BLaER1 treated with 17β-estradiol and CSF1 and Interleukin-3, amounts not matched to agents 10 nM and 100 nM (cell line): ENCODE results near the gene BMERB1.

Source experiments
- H3K27ac ChIP-seq, 11 experiments: shearing (Covaris generic); formaldehyde crosslinking; 2 replicates each; pipeline ENCODE4 v1.8.1; 2022
- H3K27me3 ChIP-seq, 11 experiments: shearing (Covaris generic); formaldehyde crosslinking; 2 replicates each; pipeline ENCODE4 v1.8.1; 2022
- H3K36me3 ChIP-seq, 11 experiments: shearing (Covaris generic); formaldehyde crosslinking; 2 replicates each; pipeline ENCODE4 v1.8.1; 2022
- H3K4me1 ChIP-seq, 10 experiments: shearing (Covaris generic); formaldehyde crosslinking; 2 replicates each; pipeline ENCODE4 v1.8.1; 2022
- H3K4me2 ChIP-seq, 11 experiments: shearing (Covaris generic); formaldehyde crosslinking; 2 replicates each; pipeline ENCODE4 v1.8.1; 2022
- H3K4me3 ChIP-seq, 10 experiments: shearing (Covaris generic); formaldehyde crosslinking; 2 replicates each; pipeline ENCODE4 v1.8.1; 2022
- H3K9ac ChIP-seq, 11 experiments: shearing (Covaris generic); formaldehyde crosslinking; 2 replicates each; pipeline ENCODE4 v1.8.1; 2022
- H3K9me3 ChIP-seq, 11 experiments: shearing (Covaris generic); formaldehyde crosslinking; replicated peaks in 1 of 11; 2 replicates each; pipeline ENCODE4 v1.8.1; 2022
- H4K20me1 ChIP-seq, 11 experiments: shearing (Covaris generic); formaldehyde crosslinking; 2 replicates each; pipeline ENCODE4 v1.8.1; 2022
- Cebpa-rat ChIP-seq, 11 experiments: shearing (Covaris generic); IDR thresholded peaks; 2 replicates each; pipeline ENCODE4 v1.8.1; 2022

Gene BMERB1

DNA sequence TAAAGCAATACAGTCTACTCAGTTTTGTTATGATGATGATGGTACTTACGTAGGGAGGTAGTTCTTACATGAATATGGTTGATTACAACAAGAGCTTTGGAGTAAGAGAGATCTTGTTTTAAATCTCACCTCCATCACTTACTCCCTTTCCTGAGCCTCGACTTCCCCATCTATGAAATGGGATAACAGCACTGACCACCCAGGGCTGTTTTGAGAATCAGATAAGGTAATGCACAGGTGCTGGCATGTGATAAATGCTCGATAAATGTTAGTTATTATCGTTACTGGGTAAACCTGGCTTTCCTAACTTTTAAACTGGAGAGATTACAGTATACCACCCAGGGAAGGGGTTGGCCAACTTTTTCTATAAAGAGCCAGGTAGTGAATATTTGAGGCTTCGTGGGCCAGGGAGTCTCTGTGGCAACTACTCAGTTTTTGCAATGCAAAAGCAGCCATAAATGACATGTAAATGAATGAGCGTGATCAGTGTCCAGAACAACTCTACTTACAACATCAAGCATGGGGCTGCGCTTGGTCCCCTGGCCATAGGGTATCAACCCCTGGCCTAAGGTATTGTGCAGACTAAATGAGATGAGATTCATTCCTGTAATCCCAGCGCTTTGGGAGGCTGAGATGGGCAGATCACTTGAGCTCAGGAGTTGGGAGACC lies 73.7 kb downstream of the BMERB1 start:
- peak overlapping the region in 7 of 11 experiments; percentile 52 to 72 (median 67); a peak in 12 of 22 replicates for H3K9ac ChIP-seq
- H3K36me3 ChIP-seq = no peaks in the 10 kb centered on the region
- no peaks in the 10 kb centered on the region for H4K20me1 ChIP-seq
- peaks cover 55 to 78% (median 67%) of the 10 kb centered on the region in 10 experiments for H3K4me1 ChIP-seq
- H3K27me3 ChIP-seq = no peaks in the 10 kb centered on the region
- TF ChIP-seq Cebpa-rat (IDR thresholded peaks at IDR 0.05) = no peak
- peak overlapping the region in 9 of 11 experiments; percentile 14 to 81 (median 71); a peak in 15 of 22 replicates for H3K27ac ChIP-seq
- 0 out of 20 replicates have a peak overlapping the region, but pooled peaks of 1 of the 10 experiments have one; percentile 10 for H3K4me3 ChIP-seq
- H3K4me2 ChIP-seq = peak overlapping the region; percentile 60 to 92 (median 82)
- H3K9me3 ChIP-seq = no peaks in the 10 kb centered on the region

DNA sequence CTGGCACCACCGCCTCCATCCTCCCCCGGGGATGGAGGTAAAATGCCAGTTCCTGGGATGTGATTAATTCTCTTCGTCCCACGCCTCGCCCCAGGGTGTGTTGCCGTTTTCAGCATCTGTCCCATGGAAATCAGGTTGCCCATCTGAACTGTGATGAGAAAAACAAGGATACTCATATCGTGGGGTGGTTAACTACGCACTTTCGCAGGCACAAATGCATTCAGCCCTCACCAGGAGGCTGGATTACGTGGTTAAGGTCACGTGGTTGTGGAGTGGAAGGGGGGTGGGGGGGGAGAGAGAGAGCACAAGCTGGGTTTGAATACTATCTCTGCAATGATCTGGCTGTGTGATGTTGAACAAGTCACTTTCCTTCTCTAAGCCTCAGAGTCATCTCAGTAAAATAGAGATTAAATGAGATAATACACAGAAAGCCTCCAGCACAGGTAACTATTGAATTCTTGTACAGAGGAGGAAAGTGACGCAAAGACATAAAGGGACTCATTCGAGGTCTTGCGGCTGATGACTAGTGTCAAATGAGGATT lies 74.7 kb downstream of the BMERB1 start:
- H3K4me2 ChIP-seq = peak overlapping the region; percentile 60 to 92 (median 82)
- H3K4me3 ChIP-seq = no peak overlapping the region
- H3K27me3 ChIP-seq = no peaks in the 10 kb centered on the region
- H3K4me1 ChIP-seq = peaks cover 57 to 80% (median 67%) of the 10 kb centered on the region in 10 experiments
- no peak for TF ChIP-seq Cebpa-rat (IDR thresholded peaks at IDR 0.05)
- no peaks in the 10 kb centered on the region for H3K36me3 ChIP-seq
- H3K9ac ChIP-seq = peak overlapping the region in 8 of 11 experiments; percentile 16 to 57 (median 43); a peak in 8 of 22 replicates
- H3K27ac ChIP-seq = peak overlapping the region in 8 of 11 experiments; percentile 48 to 81 (median 72); a peak in 16 of 22 replicates
- no peaks in the 10 kb centered on the region for H3K9me3 ChIP-seq
- H4K20me1 ChIP-seq = no peaks in the 10 kb centered on the region

DNA sequence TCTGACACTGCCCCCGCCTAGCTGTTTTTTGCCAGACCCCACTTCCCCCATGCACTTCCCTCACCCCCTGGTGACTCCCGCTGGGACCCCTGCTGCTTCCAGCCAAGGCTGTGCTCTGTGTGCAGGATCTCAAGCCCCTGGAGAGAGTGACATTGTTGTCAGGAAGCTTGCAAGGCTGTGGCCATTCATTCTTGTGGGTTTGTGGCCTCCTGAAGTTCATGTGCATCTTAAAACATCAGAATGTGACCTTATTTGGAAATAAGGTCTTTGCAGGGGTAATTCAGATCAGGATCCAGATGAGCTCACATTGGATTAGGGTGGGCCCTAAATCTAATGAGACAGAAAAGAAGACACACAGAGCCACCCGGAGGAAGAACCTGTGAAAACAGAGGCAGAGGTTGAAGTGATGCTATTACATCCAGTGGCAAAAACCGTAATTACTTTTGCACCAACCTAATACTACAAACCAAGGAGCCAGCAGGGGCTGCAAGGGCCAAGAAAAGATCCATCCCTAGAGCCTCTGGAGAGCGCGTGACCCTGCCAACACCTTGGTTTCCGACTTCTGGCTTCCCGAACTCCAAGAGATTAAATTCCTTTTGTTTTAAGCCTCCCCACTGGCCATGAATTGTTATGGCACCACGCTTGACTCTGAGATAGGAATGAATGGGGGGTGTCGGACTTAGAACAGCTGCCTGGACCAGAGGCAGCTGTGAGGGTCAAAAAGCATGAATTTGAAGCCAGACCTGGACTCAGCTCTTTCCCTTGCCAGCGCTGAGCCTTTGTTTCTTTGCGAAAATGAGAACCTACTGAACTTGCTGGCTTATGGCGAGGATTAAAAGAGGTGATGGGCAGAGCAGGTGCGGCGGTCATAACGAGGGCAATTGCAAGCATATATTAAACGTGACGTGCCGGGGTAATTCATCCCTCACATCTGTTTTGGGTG lies 75.5 kb downstream of the BMERB1 start:
- Histone ChIP-seq H4K20me1 (no peaks in the 10 kb centered on the region), H3K9me3 (no peaks in the 10 kb centered on the region), H3K27me3 (no peaks in the 10 kb centered on the region), H3K4me1 (peaks cover 57 to 85% (median 67%) of the 10 kb centered on the region in 10 experiments), H3K4me2 (peak overlapping the region; percentile 60 to 89 (median 82)), H3K9ac (peak overlapping the region in 8 of 11 experiments; percentile 16 to 62 (median 40); a peak in 10 of 22 replicates), H3K4me3 (no peak overlapping the region), H3K27ac (peak overlapping the region in 8 of 11 experiments; percentile 31 to 81 (median 70); a peak in 17 of 22 replicates), H3K36me3 (no peaks in the 10 kb centered on the region)
- peak in 5 of 11 experiments; percentile 13 to 89 (median 50); a peak in 6 of 22 replicates for TF ChIP-seq Cebpa-rat (IDR thresholded peaks at IDR 0.05)

DNA sequence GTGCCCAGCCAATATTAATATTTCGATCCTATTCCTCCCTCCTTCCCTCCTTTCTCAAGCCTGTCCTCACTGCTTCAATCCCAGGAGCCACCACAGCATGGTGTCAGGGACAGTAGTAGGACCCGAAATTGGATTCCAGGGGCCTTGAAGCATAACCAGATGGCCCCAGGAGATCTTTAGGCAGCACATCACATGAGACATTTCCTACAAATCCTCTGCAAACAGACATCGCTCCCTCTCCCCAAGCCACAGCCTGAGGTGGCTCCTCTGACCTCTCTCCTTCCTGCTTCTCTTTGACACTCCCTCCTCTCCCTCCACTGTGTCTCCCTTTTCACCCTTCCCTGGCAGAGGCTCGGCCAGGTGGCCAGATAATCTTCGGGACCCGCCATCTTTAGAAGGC lies 76.6 kb downstream of the BMERB1 start:
- TF ChIP-seq Cebpa-rat (IDR thresholded peaks at IDR 0.05) = no peak
- H3K4me3 ChIP-seq = no peak overlapping the region
- H3K4me2 ChIP-seq = peak overlapping the region; percentile 60 to 89 (median 82)
- no peaks in the 10 kb centered on the region for H4K20me1 ChIP-seq
- no peaks in the 10 kb centered on the region for H3K27me3 ChIP-seq
- peak overlapping the region in 8 of 11 experiments; percentile 31 to 81 (median 70); a peak in 17 of 22 replicates for H3K27ac ChIP-seq
- H3K9me3 ChIP-seq = no peaks in the 10 kb centered on the region
- H3K9ac ChIP-seq = peak overlapping the region in 7 of 11 experiments; percentile 7 to 62 (median 41); a peak in 9 of 22 replicates
- peaks cover 59 to 93% (median 73%) of the 10 kb centered on the region in 10 experiments for H3K4me1 ChIP-seq
- H3K36me3 ChIP-seq = no peaks in the 10 kb centered on the region; a peak in 1 of 22 replicates

DNA sequence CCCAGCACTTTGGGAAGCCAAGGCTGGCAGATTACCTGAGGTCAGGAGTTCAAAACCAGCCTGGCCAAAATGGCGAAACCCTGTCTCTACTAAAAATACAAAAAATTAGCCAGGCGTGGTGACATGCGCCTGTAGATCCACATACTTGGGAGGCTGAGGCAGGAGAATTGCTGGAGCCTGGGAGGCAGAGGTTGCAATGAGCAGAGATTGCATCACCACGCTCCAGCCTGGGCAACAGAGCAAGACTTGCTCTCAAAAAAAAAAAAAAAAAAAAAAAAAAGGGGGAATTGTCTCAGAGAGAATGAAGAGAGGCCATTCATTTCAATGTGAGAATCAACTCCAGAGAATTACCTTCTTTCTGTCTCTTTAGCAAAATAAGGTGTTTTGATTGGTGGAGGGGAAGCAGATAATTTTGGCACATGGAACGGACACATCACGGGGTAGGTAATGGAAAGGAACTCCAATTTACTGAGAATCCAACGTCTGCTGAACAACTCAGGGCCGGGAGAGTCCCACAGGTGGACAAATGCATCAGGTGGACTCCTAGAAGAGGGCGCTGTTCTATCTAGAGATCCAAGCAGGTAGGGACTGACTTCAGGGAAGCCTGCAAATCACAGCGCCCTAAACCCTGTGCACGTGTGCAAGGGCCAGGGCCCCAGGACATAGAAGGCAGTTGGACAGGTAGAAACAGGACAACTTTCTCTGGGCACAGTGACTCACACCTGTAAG lies 77.5 kb downstream of the BMERB1 start:
- Histone ChIP-seq H3K9me3 (no peaks in the 10 kb centered on the region), H3K27me3 (no peaks in the 10 kb centered on the region), H3K36me3 (no peaks in the 10 kb centered on the region; a peak in 1 of 22 replicates), H3K9ac (0 out of 22 replicates have a peak overlapping the region, but pooled peaks of 1 of the 11 experiments have one; percentile 55), H3K27ac (peak overlapping the region in 7 of 11 experiments; percentile 31 to 81 (median 73); a peak in 12 of 22 replicates), H3K4me2 (peak overlapping the region in 9 of 11 experiments; percentile 67 to 89 (median 87); a peak in 18 of 22 replicates), H3K4me3 (no peak overlapping the region), H4K20me1 (no peaks in the 10 kb centered on the region), H3K4me1 (peaks cover 50 to 87% (median 63%) of the 10 kb centered on the region in 10 experiments)
- peak in 3 of 11 experiments; percentile 23 to 74 (median 25); a peak in 5 of 22 replicates for TF ChIP-seq Cebpa-rat (IDR thresholded peaks at IDR 0.05)

DNA sequence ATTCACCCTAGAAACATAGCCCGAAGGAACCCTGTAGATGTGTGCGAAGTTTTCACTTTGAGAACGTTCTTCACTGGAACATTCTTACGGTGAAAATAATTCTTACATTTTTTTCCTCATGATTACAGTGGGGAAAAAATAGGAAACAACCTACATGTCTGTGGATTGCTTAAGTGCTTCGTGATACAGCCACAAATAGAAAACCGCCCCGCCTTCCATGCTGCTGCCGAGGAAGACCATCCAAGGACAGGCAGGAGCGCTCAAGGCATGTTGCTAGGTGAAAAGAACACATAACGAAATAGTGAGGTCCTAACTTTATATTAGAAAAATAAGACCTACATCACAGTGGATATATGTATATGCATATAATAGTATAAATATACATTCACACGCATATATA lies 78.8 kb downstream of the BMERB1 start:
- Histone ChIP-seq H3K4me1 (peaks cover 38 to 85% (median 57%) of the 10 kb centered on the region in 10 experiments), H4K20me1 (no peaks in the 10 kb centered on the region), H3K4me3 (no peak overlapping the region), H3K27me3 (no peaks in the 10 kb centered on the region), H3K9ac (no peak overlapping the region), H3K9me3 (no peaks in the 10 kb centered on the region), H3K27ac (no peak overlapping the region), H3K4me2 (peak overlapping the region in 4 of 11 experiments; percentile 23 to 37 (median 33); a peak in 4 of 22 replicates), H3K36me3 (no peaks in the 10 kb centered on the region; a peak in 1 of 22 replicates)
- no peak for TF ChIP-seq Cebpa-rat (IDR thresholded peaks at IDR 0.05)

DNA sequence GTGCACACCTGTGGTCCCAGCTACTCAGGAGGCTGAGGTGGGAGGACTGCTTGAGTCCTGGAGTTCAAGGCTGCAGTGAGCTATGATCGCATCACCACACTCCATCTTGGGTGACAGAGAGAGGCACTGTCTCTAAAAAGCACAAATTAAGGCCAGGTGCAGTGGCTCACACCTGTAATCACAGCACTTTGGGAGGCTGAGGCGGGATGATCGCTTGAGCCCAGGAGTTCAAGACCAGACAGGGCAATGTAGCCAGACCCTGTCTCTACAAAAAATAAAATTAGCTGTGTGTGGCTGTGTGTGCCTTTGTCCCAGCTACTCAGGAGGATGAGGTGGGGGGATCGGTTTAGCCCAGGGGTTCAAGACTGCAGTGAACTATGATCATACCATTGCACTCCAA lies 81.6 kb downstream of the BMERB1 start:
- no peak overlapping the region for H3K9ac ChIP-seq
- peaks cover 33 to 85% (median 57%) of the 10 kb centered on the region in 10 experiments for H3K4me1 ChIP-seq
- H3K4me2 ChIP-seq = peak overlapping the region in 3 of 11 experiments; percentile 42 to 51 (median 51); a peak in 6 of 22 replicates
- no peak overlapping the region for H3K27ac ChIP-seq
- H3K36me3 ChIP-seq = no peaks in the 10 kb centered on the region; a peak in 1 of 22 replicates
- H3K27me3 ChIP-seq = no peaks in the 10 kb centered on the region
- no peaks in the 10 kb centered on the region for H4K20me1 ChIP-seq
- H3K9me3 ChIP-seq = no peaks in the 10 kb centered on the region
- no peak for TF ChIP-seq Cebpa-rat (IDR thresholded peaks at IDR 0.05)
- no peak overlapping the region for H3K4me3 ChIP-seq

DNA sequence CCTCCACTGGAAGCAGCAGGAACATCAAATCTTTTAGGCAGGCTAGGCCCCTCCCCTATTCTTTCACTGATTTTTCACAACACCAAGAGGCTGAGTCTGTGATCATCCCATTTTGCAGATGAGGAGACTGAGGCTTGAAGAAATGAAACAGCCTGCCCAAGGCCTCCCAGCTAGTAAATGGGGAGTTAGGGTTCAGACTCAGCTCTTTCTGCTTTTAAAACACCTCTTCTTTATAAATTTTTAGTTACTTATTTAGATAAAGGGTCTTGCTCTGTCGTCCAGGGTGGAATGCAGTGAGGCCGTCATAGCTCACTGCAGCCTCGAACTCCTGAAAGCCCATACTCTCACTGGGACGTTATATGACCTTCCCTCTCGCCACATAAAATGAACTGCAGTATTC lies 82.2 kb downstream of the BMERB1 start:
- H3K4me2 ChIP-seq = no peak overlapping the region
- H3K27me3 ChIP-seq = no peaks in the 10 kb centered on the region
- H3K4me3 ChIP-seq = no peak overlapping the region
- H3K9ac ChIP-seq = no peak overlapping the region
- H3K9me3 ChIP-seq = no peaks in the 10 kb centered on the region
- no peaks in the 10 kb centered on the region for H4K20me1 ChIP-seq
- H3K4me1 ChIP-seq = peaks cover 33 to 85% (median 57%) of the 10 kb centered on the region in 10 experiments
- TF ChIP-seq Cebpa-rat (IDR thresholded peaks at IDR 0.05) = no peak
- no peak overlapping the region for H3K27ac ChIP-seq
- H3K36me3 ChIP-seq = no peaks in the 10 kb centered on the region; a peak in 1 of 22 replicates
